Urothelium cell line (cell line): Measurements from ENCODE around the gene KPNA1.

Source experiments
- DNase-seq: peaks from one replicate; pipeline ENCODE4 v3.0.0; 2011; ENCODE audit warnings: low spot score, mixed read lengths
- FAIRE-seq: peaks from 2 replicates; lab custom pipeline; 2011; peaks lifted over from hg19 to GRCh38; lab: Jason Lieb, UNC

KPNA1 gene

GRCh38 chr3:122514123-122515019, at the start of gene KPNA1:
TSS of gene KPNA1 (minus strand) at chr3:122514939. CDS start at chr3:122496565, 18,374 bp downstream.
- FAIRE-seq: peak; percentile 85

GRCh38 chr3:122564155-122564912, 49.6 kb upstream of the KPNA1 start, which contains the start of the genes DTX3L and PARP9:
TSS of gene DTX3L (plus strand) at chr3:122564338. CDS start at chr3:122564427, 89 bp downstream.
TSS of gene PARP9 (minus strand) at chr3:122564300. CDS start at chr3:122559620, 4,680 bp downstream.
- FAIRE-seq (peak; percentile 5), DNase-seq (peak; percentile 94)

More at GRCh38 chr3:122514123-122515019, at the start of gene KPNA1:
- peak; percentile 99 for DNase-seq

GRCh38 chr3:122563717-122564025, 48.9 kb upstream of the KPNA1 start:
- no peak for FAIRE-seq

GRCh38 chr3:122562923-122563716, 48.4 kb upstream of the KPNA1 start:
- DNase-seq (no peak), FAIRE-seq (no peak)

More at GRCh38 chr3:122563717-122564025, 48.9 kb upstream of the KPNA1 start:
- peak; percentile 18 for DNase-seq

GRCh38 chr3:122560680-122561079, 45.9 kb upstream of the KPNA1 start:
- DNase-seq (peak; percentile 64), FAIRE-seq (no peak)

GRCh38 chr3:122559906-122560305, 45.2 kb upstream of the KPNA1 start:
- DNase-seq: no peak
- no peak for FAIRE-seq

- FAIRE-seq (no peak), DNase-seq (no peak)
Measured at GRCh38 chr3:122558605-122559004, 43.9 kb upstream of the KPNA1 start.

- DNase-seq: no peak
- FAIRE-seq: no peak
Measured at GRCh38 chr3:122557356-122557755, 42.6 kb upstream of the KPNA1 start.

- DNase-seq: peak; percentile 16
- FAIRE-seq: no peak
Measured at GRCh38 chr3:122555275-122556071, 40.7 kb upstream of the KPNA1 start.

- no peak for DNase-seq
- no peak for FAIRE-seq
Measured at GRCh38 chr3:122553171-122553570, 38.4 kb upstream of the KPNA1 start.

GRCh38 chr3:122548619-122549018, 33.9 kb upstream of the KPNA1 start:
- no peak for DNase-seq

GRCh38 chr3:122548076-122548475, 33.3 kb upstream of the KPNA1 start:
- FAIRE-seq: no peak
- DNase-seq: no peak

More at GRCh38 chr3:122548619-122549018, 33.9 kb upstream of the KPNA1 start:
- FAIRE-seq: peak; percentile 23

GRCh38 chr3:122546151-122546550, 31.4 kb upstream of the KPNA1 start:
- no peak for FAIRE-seq

GRCh38 chr3:122538956-122539490, 24.3 kb upstream of the KPNA1 start:
- DNase-seq: no peak
- FAIRE-seq: no peak

More at GRCh38 chr3:122546151-122546550, 31.4 kb upstream of the KPNA1 start:
- no peak for DNase-seq

GRCh38 chr3:122536632-122537001, 21.9 kb upstream of the KPNA1 start:
- FAIRE-seq (no peak), DNase-seq (no peak)

GRCh38 chr3:122535964-122536631, 21.4 kb upstream of the KPNA1 start:
- DNase-seq (no peak), FAIRE-seq (no peak)

GRCh38 chr3:122533931-122534334, 19.2 kb upstream of the KPNA1 start:
- DNase-seq (peak; percentile 72), FAIRE-seq (no peak)

GRCh38 chr3:122533480-122533879, 18.7 kb upstream of the KPNA1 start:
- DNase-seq (no peak), FAIRE-seq (no peak)

- FAIRE-seq (no peak), DNase-seq (no peak)
Measured at GRCh38 chr3:122530164-122530563, 15.4 kb upstream of the KPNA1 start.
